WERI-Rb-1 (cell line): ENCODE measurements around the gene PARP3.
"Not testable (repeated sequence)": the region's sequence is repeated elsewhere in the genome, so short reads cannot be mapped to it uniquely, and the experiment has no call there.

Experiments
- DNase-seq: peaks from one replicate; pipeline ENCODE4 v3.0.0-alpha.2; 2020
- H3K27ac ChIP-seq: fragments of 250-450 bp; sonication (Bioruptor Pico); 2 replicates; pipeline ENCODE4 v1.5.1; 2020; ENCODE audit warnings: mild to moderate bottlenecking, moderate library complexity
- H3K27me3 ChIP-seq: fragments of 250-450 bp; sonication (Bioruptor Pico); 2 replicates; pipeline ENCODE4 v1.5.1; 2021; ENCODE audit warnings: mild to moderate bottlenecking, low read depth, moderate library complexity; ENCODE audit not compliant: insufficient read depth, severe bottlenecking
- H3K36me3 ChIP-seq: fragments of 250-450 bp; sonication (Bioruptor Pico); 2 replicates; pipeline ENCODE4 v1.5.1; 2020; ENCODE audit warnings: mild to moderate bottlenecking, moderate library complexity
- H3K4me3 ChIP-seq: 2 replicates; pipeline ENCODE4 v1.5.1; 2011; ENCODE audit warnings: low read depth, mild to moderate bottlenecking, control low read depth, low read length
- H3K9me3 ChIP-seq: fragments of 250-450 bp; sonication (Bioruptor Pico); 2 replicates; pipeline ENCODE4 v1.5.1; 2021; ENCODE audit warnings: mild to moderate bottlenecking, moderate library complexity; ENCODE audit not compliant: severe bottlenecking
- CTCF ChIP-seq: IDR thresholded peaks from 2 replicates; pipeline ENCODE4 v1.5.1; 2011; ENCODE audit warnings: low read depth, mild to moderate bottlenecking, control low read depth, inconsistent platforms, low read length

The PARP3 gene

GRCh38 chr3:51988286-51989146 is 46.4 kb downstream of the PARP3 start:
- Histone ChIP-seq H3K36me3 (peaks cover 31% of the 10 kb centered on the region), H3K27me3 (no peaks in the 10 kb centered on the region), H3K9me3 (no peaks in the 10 kb centered on the region), H3K27ac (no peak overlapping the region), H3K4me3 (no peak overlapping the region)
- TF ChIP-seq CTCF = no peak
- no peak for DNase-seq

GRCh38 chr3:51990501-51990971 is 48.4 kb downstream of the PARP3 start:
- H3K9me3 ChIP-seq, H3K27me3 ChIP-seq, H3K27ac ChIP-seq, H3K4me3 ChIP-seq, DNase-seq: not testable (repeated sequence)
- peaks cover 52% of the 10 kb centered on the region for H3K36me3 ChIP-seq

GRCh38 chr3:51992017-51992682 is 50.0 kb downstream of the PARP3 start:
- Histone ChIP-seq H3K36me3 (peaks cover 53% of the 10 kb centered on the region), H3K4me3 (no peak overlapping the region), H3K27ac (no peak overlapping the region; the same call in 1 of the 2 replicates), H3K27me3 (no peaks in the 10 kb centered on the region), H3K9me3 (no peaks in the 10 kb centered on the region)
- TF ChIP-seq CTCF = no peak
- DNase-seq = no peak

GRCh38 chr3:51993657-51994056 is 51.5 kb downstream of the PARP3 start:
- H3K27ac ChIP-seq, H3K9me3 ChIP-seq, H3K27me3 ChIP-seq, DNase-seq, H3K4me3 ChIP-seq: not testable (repeated sequence)
- peaks cover 53% of the 10 kb centered on the region for H3K36me3 ChIP-seq

GRCh38 chr3:51994530-51994929 is 52.4 kb downstream of the PARP3 start:
- TF ChIP-seq CTCF = no peak
- Histone ChIP-seq H3K9me3 (no peaks in the 10 kb centered on the region), H3K4me3 (peak overlapping the region; percentile 99), H3K27me3 (no peaks in the 10 kb centered on the region), H3K36me3 (peaks cover 46% of the 10 kb centered on the region), H3K27ac (peak overlapping the region; percentile 94; the same call in 1 of the 2 replicates)
- no peak for DNase-seq

- Histone ChIP-seq H3K36me3 (peaks cover 46% of the 10 kb centered on the region), H3K4me3 (peak within 1 kb of the TSS; percentile 99), H3K27me3 (no peaks in the 10 kb centered on the region), H3K9me3 (no peaks in the 10 kb centered on the region), H3K27ac (peak within 1 kb of the TSS; percentile 94)
- TF ChIP-seq CTCF = no peak
- peak; percentile 94 for DNase-seq
Measured at GRCh38 chr3:51995346-51996163, 53.4 kb downstream of the PARP3 start, which contains the start of gene RPL29. TSS of gene RPL29 (minus strand) at chr3:51995895. CDS start at chr3:51995461, 434 bp downstream.
